GM12865 (cell line): ENCODE data around the gene ZRANB1.

ENCODE experiments used
- DNase-seq: peaks from one replicate; pipeline ENCODE4 v3.0.0; 2010; ENCODE audit warnings: low read depth
- H3K4me3 ChIP-seq: 2 replicates; pipeline ENCODE4 v1.5.1; 2011; ENCODE audit warnings: mild to moderate bottlenecking, low read depth, low read length, control low read depth
- TF ChIP-seq, protein P1 (sequence below): IDR thresholded peaks from 2 replicates; pipeline ENCODE4 v1.5.1; 2011; ENCODE audit warnings: low read length, control low read depth, low read depth, inconsistent platforms; ENCODE audit not compliant: insufficient read depth; ENCODE audit errors: missing control alignments

The ZRANB1 gene

DNA sequence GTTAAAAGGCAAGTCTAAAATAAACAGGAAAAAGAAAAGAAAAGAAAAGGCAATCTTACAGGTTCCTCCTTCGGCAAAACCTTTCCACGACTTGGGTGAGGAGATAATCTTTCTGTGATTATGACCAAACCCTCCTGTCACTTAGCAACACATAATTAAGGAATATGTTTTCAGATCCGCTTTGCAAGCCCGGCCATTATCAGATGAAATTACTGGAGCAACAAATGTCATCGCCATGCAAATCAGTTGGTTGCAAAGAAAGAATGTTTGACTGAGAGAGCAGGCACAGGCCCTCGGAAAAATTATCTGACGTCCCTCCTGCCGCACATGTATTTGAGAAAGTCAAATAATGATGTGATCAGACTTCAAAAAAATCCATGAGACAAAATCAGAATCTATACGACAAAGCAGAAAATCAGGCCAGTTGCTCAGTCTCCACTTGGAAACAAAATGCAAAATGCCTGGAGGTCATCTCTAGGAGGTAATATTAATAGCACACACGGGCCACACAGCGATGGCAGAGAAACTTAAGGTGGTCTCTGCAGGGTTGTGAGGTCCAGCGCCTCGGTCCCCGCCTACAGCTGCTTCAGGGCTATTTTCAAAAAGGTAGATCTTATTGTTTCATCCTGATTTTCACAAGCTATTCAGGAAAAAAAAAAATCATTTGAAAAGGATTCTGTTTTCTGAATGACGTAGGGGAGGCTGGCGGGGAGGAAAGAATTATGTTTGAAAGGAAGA lies 82.7 kb downstream of the ZRANB1 start:
- DNase-seq: no peak
- TF ChIP-seq, protein P1, sequence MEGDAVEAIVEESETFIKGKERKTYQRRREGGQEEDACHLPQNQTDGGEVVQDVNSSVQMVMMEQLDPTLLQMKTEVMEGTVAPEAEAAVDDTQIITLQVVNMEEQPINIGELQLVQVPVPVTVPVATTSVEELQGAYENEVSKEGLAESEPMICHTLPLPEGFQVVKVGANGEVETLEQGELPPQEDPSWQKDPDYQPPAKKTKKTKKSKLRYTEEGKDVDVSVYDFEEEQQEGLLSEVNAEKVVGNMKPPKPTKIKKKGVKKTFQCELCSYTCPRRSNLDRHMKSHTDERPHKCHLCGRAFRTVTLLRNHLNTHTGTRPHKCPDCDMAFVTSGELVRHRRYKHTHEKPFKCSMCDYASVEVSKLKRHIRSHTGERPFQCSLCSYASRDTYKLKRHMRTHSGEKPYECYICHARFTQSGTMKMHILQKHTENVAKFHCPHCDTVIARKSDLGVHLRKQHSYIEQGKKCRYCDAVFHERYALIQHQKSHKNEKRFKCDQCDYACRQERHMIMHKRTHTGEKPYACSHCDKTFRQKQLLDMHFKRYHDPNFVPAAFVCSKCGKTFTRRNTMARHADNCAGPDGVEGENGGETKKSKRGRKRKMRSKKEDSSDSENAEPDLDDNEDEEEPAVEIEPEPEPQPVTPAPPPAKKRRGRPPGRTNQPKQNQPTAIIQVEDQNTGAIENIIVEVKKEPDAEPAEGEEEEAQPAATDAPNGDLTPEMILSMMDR: no peak
- no peak overlapping the region for H3K4me3 ChIP-seq

DNA sequence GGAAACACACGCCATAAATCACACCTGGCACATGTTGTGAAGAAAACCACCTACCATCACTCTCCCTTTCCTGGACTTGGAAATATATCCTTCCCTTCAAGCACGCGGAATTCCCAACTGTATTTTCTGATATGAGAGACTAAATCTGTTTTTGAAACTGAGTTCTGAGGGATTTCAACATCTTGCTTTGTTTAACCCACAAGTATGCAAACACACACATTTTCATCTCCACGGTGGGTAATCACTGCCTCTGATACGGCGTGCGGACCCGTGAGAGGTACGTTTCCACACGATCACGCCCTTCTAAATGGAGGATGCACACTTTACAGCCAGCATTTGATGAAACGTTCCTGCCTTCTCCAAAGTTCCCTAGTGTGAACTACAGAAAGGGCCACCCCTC lies 83.4 kb downstream of the ZRANB1 start:
- DNase-seq: no peak
- no peak overlapping the region for H3K4me3 ChIP-seq
- TF ChIP-seq, protein P1: no peak

DNA sequence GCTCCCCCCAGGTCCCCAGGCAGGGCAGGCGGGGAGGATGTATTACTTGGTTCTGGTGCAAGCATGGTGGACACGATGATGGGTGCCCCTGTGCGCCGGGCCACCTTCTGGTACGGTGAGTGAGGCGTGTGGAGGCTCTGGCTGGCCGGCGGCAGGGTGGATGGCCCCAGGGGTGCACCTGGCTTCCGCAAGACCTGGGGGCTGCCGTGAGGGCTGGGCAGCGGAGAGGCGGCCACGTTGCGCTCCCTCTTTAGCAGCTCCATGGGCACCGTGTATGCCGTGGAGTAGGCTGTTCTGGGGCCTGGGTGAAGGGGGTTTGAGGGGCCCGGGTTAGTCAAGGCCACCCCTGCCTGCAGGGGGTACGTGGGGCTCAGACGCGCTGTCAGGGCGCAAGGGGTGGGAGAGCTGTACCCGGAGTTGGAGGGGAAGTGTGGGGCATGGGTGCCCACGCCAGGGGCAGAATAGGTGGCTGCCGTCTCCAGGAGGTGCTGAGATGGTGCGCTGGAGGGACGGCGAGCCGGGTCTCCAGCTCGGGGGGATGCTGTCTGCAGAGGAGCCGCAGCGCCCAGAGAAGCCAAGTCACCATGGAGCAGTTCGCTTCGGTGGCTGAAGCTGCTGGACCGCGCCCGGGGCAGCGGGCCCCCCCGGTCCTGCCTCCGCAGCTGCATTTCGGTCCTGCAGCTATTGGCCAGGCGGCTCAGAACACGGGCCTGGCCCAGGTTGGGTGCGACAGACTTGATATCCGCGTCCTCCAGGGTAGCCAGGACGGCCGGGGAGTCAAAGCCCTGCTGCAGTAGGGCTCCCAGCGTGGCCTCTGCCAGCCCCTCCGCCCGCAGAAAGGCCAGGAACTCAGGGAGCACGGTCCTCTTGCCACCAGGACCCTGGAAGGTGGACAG lies 84.4 kb downstream of the ZRANB1 start:
- no peak overlapping the region for H3K4me3 ChIP-seq
- no peak for DNase-seq
- TF ChIP-seq, protein P1: no peak

DNA sequence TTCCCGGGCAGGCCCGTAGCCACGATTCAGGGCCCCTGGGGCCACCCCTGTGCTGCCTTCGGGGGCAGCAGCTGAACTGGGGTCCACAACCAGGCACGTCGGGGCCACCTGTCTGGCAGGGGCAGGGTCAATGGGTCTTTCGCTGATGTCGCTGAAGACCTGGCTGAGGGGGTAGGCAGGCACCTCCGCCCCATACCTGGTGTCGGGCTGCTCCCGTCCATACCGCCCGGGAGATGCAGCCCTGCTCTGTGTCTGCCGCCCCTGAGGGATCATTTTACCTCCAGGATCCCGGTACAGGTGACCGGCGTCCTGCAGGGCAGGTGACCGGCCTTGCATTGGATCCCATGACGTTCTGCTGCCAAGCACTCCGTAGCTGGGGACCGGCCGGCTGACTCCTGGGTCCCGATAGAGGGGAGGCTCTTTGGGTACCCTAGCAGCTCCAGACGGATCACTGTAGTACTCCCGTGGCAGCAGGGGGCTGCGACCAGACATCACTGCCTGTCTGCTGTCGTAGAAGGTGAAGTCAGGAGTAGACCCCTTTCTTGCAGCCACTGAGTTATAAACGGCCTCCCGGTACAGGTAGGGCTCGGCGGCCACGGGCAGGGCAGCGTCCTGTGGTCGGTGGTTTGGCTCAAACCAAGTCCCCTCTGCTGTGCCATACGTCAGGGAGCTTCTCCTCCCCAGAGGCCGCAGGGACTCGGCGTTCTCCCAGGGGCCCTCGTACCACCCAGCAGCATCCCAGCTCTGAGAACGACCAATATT lies 85.2 kb downstream of the ZRANB1 start:
- TF ChIP-seq, protein P1: no peak
- H3K4me3 ChIP-seq: no peak overlapping the region
- DNase-seq: no peak

DNA sequence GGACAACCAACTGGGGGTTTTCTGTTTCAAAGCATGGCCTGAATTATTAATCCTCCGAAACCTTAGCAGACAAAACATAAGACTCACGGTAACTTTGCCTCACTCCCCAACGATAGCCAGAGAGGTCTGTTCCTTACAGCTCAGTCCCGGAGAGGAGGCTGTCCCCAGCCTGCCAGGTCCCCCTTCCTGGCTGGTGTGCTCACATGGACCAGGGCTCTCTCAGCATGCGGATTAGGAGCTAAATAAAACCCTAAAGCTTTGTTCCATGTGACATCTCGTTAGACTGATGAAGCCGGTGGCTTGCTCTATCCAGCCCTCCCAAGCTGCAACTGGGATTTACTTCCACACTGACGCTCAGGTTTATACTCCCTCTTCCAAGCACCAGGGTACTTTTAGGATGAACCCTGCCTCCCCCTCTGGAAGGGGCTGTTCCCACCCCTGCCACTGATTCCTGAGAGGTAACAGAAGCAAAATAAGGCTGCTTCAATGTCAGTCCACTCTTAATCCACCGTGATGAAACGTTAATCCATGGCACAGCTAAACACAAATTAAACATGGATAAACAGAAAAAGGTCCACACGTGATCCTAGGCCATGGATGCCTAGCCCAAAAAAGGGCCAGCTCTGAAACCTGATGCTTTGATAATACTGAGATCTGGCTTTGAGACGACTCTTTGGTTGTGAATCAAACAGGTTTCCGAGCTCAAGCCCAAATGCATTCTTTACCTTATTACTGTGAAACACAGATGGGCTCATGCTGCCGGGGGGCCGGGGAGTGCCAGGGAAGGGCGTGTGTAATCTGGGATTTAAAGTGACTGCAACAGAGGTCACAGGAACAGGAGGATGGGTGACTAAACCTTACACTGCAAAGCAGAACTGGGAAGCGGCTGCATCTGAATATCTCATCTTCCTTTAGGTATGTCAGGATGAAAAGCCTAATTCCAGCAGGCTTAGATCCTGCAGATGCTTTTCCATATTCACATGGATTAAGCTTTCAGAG lies 86.2 kb downstream of the ZRANB1 start:
- TF ChIP-seq, protein P1: no peak
- DNase-seq: no peak
- H3K4me3 ChIP-seq: no peak overlapping the region
